SIG-M5 treated with dmso at 0.1 percent for 504 hours (cell line): Measurements from ENCODE around the gene CPLX1.

Experiments used
- DNase-seq: peaks from one replicate; lab custom pipeline; 2025; ENCODE audit not compliant: unreplicated experiment; lab: John Stamatoyannopoulos, UW

Gene CPLX1

DNA sequence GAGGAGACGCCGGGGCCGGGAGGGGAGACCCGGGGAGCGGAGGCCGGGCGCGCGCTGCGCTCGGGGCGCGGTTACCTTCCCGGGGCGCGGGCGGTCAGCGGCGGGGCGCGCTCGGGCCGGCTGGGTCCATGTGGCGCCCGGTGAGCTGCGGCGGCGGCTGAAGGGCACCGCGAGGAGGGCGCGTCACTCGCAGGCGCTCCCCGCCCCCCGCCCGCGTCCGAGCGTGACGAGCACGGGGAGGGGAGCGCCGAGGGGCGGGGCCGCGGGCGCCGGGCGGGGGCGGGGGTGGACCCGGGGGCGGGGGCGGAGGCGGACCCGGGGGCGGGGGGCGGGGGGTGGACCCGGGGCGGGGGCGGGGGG is at the start of gene CPLX1:
TSS of gene CPLX1 (minus strand) at position 159 of the 360 bp plus-strand sequence. CDS start 1,607 bp downstream, outside the sequence.
- DNase-seq: no peak

DNA sequence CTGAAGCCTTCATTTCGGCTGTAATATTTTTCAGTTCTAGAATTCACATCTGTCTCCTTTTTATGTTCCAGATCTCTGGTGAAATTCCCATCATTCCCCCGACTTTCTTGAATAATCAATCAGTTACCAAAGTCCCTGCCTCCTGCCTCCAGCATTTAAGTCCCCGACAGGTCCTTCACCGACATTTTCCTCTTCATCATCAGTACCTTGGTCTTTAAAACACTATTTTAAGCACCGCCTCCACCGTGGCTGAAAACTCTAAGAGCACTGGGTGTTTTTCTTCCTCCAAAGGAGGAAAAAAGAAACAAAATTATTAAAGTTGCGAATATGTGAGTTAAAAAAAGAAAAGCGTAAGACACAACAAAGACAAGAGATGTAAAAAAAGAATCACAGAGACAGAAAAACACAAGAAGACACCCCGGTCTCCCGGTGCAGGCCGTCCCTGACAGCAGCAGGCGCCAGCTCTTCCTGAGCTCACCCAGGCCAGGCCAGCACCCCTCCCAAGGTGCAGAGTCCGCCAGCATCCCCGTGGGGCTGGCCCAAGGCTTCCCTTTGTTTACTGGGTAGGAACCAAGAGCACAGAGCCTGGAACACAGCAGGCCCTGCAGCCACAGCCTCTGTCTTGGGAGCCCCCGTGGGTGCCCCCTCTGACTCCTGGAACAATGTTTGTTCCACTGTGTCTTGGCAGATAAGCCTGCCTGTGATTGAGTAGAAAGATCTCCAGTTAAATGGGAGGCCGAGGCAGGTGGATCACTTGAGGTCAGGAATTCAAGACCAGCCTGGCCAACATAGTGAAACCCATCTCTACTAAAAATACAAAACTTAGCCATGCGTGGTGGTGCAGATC is 49.3 kb upstream of the CPLX1 start:
- DNase-seq: no peak

DNA sequence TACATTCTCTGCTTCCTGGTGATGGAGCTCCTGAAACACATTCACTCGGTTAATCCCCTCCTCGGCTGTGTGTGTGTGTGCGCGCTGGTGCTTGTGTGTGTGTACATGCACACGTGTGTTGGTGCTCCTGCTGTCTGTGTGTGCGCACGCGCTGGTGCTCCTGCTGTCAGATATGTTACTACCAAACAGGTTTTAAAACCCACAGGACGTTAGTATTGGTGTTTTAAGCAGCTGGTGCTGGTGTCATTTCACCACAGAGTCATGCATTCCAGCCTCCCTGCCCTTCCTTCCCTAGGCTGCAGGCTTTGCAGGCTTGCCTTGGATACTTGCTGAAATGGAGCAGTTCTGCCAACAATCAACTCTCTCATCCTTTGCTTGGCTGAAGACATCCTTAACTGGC is 48.1 kb upstream of the CPLX1 start:
- DNase-seq: no peak

DNA sequence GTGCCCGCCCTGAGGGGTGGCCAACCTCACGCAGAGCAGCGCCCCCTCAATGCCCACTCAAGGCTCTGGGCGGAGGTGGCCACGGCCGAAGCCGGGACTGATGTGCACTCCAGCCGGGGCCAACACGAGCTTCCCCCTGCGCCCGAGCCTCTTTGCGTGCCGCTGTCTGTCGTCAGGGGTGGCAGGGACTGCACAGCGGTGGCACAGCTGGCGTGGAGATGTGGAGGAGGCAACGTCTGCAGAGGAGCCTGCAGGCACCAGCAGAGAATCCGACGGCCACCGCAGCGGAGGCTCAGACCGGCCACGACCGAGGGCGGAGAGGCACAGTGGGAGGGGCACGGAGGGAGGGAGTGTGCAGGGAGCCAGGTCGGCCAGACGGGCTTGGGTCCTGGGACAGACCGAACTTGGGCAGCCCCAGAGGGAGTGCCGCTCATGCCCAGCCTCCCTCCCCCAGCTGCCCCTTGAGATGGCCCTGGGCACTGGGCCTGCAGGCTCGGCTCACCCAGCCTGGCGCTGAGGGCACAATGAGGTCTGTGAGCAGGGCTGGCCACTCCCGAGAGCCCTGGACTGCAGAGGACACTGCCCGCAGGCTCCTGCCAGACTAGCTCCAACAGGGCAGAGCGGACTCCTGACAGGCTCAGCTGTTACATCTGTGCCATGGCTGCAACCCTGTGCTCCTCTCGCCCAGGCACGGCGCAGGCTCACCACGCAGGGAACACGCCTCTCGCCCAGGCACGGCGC is 46.5 kb upstream of the CPLX1 start:
- DNase-seq: no peak

DNA sequence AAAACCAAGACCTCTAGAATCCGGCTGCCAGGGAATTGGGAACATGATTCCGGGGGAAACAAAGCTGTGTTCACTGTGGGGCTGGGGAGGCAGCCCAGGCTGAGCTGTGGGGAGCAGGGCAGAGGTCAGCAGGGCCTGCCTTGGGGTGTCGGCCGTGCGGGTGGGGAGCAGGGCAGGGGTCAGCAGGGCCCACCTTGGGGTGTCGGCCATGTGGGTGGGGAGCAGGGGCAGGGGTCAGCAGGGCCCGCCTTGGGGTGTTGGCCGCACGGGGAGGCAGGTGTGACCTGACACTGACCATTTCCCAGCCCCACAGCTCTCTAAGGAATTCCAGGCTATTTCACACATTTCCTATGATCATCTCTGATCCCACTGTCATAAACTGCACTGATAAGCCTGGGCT is 45.6 kb upstream of the CPLX1 start:
- DNase-seq: no peak

DNA sequence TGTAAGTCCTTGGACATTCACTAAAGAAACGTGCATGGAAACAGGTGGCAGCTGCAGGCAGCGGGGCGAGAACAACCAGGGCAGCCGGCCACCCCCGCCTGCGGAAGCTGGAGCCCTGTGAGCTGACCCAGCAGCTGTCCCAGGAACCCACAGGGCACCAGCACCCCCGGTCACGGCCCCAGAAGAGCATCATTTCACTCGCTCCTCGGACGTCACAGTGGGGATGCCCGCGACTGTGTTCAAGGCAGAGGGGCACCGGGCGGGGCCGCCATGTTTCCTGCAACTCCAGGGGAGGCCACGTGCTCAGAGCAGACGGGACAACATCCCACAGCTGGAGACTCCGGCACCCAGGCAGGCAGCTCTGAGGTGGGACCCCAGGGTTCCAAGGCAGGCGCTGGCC is 45.0 kb upstream of the CPLX1 start:
- DNase-seq: no peak

DNA sequence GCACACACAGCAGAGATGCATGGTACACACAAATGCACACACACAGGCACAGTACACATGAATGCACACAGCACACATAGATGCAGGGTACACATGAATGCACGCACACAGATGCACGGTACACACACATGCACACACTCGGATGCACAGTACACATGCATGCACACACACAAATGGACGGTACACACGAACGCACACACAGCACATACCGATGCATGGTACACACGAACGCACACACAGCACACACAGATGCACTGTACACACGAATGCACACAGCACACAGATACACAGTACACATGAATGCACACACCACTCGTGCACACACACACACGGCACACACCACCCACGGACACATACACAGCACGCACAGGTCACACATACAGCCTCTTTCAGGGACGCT is 43.8 kb upstream of the CPLX1 start:
- no peak for DNase-seq

DNA sequence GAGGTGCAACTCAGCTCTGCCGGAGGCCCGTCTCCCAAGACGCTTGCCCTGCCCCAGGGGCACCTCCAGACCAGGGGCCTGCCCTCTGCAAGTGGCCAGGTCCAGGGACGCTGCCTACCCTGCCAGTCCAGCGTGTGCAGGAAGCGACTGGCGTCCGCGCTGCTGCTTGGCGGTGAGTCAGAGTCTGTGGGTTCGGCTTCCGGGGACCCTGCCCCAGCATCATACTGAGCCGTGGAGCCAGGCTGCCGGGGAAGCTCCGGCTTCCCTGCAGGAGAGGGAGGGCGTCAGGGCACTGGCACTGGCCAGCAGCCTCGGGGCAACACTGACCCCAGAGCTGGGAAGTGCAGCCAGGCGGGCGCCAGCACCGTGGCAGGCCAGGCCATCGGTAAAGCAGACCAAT is 42.5 kb upstream of the CPLX1 start:
- DNase-seq: no peak

DNA sequence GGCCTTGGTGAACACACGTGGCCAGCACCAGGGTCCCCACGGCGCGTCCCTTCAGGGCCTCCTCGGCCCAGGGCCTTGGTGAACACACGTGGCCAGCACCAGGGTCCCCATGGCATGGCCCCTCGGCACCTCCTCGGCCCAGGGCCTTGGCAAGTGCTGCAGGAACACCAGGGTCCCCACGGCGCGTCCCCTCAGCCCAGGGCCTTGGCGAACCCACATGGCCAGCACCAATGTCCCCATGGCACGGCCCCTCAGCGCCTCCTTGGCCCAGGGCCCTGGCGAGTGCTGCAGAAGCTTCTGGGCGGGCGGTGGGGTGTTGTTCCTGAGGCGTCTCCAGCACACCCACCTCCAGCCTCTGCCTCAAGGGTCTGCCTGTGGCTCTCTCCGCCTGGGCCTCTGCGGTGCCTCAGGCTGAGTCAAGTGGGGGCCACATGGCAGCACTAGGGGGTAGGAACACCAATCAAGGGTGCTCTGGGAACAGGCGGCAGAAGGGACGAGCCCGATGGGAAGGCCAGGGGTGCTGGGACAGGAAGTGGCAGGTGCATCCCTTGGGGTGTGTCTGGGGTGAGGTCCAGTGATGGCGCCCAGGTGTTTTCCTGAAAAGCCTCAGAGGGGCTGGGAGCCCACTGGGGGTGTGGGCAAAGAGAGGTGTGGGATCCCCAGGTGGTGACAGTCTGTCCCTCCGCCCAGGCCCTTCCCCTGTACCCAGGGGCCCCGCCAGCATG is 41.8 kb upstream of the CPLX1 start:
- DNase-seq: no peak

DNA sequence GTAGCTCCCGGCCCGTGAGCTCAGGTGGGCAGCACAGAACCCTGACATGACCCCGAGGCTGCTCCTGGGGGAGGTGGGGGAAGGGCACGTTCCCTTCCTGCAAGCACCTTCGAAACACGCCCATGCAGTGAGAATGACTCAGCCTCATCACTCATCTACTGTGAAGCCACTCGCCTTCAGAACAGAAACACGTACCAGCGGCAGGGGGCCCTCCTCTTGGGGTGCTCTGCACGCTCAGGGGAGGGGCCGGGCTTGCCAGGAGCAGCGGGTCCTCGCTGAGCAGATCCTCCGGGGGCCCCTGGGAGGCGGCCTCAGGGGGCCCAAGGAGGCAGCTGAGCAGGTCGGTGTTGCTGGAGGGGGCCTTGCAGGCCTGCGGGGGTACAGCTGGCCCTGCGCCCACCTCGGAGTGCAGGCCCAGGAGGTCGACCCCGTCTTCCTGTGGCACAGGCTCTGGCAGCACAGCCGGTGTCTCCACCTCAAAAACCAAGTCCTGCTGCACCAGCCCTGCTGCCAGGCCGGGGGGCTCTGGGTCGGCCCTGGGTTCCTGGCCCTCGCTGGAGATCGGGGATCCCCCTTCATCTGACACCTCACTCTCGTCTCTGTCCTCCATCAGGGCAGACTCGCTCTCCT is 40.9 kb upstream of the CPLX1 start:
- DNase-seq: no peak

DNA sequence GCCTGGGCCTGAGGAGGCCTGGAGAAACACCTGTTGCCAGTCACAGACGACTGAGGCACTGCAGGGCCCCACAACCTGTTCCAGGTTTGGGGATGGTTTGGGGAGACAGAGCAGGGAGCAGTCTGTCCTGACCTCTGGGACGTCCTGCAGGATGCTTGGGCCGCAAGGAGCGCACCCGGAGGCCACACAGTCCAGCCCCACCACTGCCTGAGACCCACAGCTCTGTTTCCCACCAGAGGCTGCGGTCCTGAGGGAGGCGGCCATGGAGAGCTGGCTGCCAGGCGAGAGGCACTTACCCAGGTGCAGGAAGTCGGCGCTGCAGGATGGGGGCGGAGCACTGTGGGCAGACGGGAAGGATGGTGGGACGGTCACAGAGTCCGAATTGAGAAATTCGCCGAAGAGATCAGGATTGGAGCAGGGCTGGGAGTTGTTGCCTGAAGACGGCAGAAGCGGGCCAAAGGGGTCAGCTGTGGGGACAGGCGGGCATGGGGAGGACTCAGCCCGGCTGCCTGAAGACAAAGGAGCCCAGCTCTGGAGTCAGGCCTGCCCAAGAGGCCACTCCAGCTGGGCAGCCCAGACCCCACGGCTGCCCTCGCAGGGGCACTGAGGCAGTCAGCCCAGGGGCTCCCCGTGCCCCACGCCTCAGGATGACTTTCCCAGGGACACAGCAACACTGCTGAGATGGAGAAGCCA is 40.3 kb upstream of the CPLX1 start:
- no peak for DNase-seq

DNA sequence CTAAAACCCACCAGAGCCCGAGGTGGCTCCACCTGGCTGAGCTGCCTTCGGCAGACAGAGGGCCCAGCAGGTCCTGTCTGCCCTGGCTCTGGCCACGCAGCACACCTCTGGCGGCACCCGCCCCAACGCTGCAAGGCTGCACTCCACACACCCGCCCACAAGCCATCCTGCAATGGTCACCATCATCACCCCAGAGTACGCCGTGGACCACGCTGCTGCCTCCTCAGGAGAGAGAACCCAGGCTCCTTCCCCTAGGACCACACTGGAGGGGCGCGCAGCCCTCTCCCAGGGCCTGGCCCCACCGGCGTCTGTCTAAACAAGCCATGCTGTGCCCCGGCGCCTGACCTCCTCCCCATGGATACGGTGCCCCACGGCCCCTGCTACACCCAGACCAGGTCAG is 39.6 kb upstream of the CPLX1 start:
- DNase-seq: no peak

DNA sequence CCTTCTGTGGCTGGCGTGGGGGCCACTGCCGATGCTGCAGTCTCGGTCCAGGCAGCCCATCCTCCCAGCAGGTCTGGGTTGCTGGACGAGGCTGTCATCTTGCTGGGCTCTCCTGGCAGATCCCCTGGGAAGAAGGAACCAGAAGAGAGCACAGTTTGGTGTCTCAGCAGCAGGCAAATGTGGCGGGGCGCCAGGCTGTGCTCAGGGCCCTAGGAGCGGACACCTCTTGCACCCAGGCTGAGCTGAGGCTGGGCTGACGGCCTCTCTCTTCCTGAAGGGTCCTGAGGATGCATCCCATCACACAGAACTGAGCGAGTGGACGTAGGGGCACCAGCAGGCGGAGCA is 39.2 kb upstream of the CPLX1 start:
- DNase-seq: no peak

DNA sequence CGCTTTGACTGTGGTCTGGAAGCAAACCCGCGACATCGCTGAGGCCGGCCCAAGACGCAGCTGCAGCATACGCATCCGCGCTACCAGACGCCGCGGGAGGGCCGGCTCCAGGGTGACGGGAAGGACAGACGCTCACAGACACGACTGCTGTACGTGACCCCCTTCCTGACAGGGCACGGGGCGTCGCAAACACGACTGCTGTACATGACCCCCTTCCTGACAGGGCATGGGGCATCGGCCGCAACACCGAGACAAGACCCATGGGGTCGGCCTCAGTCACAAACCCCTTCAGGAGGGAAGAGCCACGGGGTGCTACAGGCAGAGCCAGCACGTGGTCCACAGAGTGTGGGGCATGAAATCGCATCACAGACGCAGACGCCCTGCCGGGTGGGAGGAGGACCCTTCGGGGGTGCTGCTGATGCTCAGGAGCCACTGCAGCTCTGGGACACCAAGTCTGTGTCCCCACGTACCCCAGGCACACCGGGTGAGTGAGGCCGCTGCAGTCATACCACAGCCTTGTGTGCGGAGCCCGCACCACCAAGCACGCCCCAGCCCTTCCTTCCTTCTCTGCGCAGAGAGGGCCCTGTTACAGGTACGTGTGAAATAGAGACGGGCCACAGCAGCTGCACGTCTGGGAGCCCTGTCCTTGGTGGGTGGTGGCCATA is 38.7 kb upstream of the CPLX1 start:
- DNase-seq: no peak

DNA sequence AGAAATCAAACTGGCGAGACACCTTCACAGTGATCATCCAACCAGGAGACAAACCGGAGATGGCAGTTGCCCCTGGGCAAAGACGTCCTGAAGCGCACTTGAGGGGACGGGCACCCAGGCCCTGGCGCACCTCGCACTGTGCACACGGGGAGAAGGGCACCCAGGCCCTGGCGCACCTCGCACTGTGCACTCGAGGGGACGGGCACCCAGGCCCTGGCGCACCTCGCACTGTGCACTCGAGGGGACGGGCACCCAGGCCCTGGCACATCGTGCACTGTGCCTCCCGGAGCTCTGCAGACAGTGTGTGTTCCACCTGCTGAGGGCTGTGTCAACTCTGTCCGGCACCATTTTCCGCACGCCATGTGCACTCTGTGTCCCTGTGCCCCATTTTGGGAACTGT is 34.6 kb upstream of the CPLX1 start:
- DNase-seq: no peak

DNA sequence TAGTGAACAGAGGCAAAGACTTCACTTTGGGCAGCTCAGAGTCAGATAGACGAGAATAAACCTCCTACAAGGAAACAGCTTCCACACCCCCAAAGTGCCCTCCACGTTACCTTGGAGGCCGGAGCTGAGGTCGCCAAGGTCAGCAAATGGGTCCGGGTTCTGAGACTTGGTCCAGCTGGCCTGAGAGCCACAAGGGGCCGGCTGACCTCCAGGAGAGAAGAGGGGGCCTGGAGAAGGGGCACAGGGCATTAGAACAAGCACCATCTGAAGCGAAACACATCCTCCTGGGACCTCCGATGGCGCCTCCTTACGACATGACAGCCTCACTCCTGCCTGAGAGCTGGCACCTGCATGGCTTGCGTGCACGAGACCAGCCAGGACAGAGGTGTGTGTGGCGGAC is 33.6 kb upstream of the CPLX1 start:
- DNase-seq: no peak

DNA sequence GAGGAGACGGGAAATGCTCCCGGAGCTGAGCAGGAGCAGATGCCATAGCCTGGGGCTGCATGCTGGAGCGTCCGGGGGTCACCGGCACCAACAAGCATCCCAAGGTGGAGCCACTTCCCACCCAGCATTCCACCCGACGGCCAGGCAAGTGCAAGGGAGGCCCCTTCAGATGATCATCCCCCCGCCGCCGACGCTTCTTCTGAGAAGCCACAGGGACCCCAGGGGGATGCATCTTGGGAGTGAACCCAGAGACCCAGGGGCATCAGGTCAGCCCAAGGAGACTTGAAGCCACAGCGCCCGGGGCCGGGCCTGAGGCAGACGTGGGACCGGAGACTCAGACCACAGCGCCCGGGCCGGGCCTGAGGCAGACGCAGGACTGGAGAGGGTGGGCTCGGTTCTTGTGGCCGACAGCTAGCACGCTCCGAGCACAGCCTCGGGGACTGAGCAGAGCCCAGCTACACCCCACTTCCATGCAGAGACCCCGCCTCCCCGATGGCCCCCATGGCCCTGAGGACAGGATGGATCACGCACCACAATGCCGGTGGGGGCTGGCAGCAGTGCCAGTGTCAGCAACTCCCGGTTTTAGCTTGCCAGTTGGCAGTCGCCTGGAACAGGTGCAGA is 33.0 kb upstream of the CPLX1 start:
- no peak for DNase-seq

DNA sequence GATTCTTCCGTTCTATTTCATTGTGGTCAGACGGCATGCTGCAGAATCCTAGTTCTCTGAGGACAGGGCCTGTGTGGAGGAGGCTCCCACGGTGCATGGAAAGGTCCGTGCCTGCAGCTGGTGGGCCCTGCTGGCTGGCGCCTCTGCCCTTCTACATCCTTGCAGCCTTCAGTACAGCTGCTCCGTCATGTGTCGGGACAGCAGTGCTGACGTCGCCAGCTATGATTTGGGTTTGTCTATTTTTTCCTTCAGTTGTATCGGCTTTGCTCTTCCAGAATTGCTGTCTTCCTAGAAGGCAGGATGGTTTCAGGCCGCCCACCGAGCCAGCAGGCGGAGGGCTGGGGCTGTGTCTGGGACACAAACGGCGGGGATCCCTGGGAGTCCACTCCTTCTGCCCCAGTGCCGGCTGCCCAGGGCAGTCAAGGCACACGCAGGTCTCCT is 32.1 kb upstream of the CPLX1 start:
- DNase-seq: no peak

DNA sequence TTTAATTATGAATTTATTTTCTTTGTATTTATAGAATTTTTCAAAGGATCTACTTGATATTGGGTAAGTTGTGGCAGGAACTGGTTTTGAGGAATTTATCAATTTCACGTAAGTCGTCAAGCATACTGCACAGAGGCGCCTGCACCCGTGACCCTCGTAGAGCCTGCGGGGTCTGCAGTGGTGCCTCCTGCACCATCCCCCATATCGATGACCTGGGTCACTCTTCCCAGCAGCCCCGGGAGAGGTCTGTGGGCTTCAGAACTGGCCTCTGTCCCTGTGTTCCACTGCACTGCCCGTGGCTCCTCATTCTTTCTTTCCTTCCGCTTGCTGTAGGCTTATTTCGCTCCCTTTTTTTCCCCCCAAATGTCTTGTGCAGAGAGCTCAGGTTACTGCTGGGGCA is 31.5 kb upstream of the CPLX1 start:
- DNase-seq: no peak
